Ectodermal cell (in vitro differentiated cells): ENCODE data around the gene PAPPA.

Source experiments
- H3K27ac ChIP-seq: 2 replicates; pipeline ENCODE4 v1.7.0; 2013; ENCODE audit warnings: mild to moderate bottlenecking, low read depth, low read length; ENCODE audit not compliant: insufficient read depth, poor library complexity, severe bottlenecking
- H3K27me3 ChIP-seq: 2 replicates; pipeline ENCODE4 v1.7.0; 2013; ENCODE audit warnings: mild to moderate bottlenecking, low read length; ENCODE audit not compliant: insufficient read depth, control insufficient read depth, poor library complexity, severe bottlenecking
- H3K36me3 ChIP-seq: one replicate; pipeline ENCODE4 v1.7.0; 2013; ENCODE audit warnings: low read length; ENCODE audit not compliant: control insufficient read depth, insufficient read depth
- H3K4me1 ChIP-seq: one replicate; pipeline ENCODE4 v1.7.0; 2013; ENCODE audit warnings: low read length; ENCODE audit not compliant: control insufficient read depth, insufficient read depth
- H3K4me3 ChIP-seq: 2 replicates; pipeline ENCODE4 v1.7.0; 2013; ENCODE audit warnings: low read depth, low read length, control low read depth; ENCODE audit not compliant: insufficient read depth
- H3K9me3 ChIP-seq: 2 replicates; pipeline ENCODE4 v1.7.0; 2013; ENCODE audit warnings: mild to moderate bottlenecking, low read length, moderate library complexity; ENCODE audit not compliant: control insufficient read depth
- WGBS, 2 experiments: methylation state at CpG; one replicate each; pipeline ENCODE4 v1.1.7; 2013; ENCODE audit warnings: missing lambda C conversion rate in 2 of 2; 5-methylcytosine and 5-hydroxymethylcytosine counted together

Gene PAPPA

GRCh38 chr9:116332090-116332489 is 178.5 kb downstream of the PAPPA start:
- H3K27ac ChIP-seq, result no peak overlapping the region
- no peaks in the 10 kb centered on the region for H3K36me3 ChIP-seq
- no peak overlapping the region for H3K4me3 ChIP-seq
- WGBS, 2 experiments, result 93 to 94% methylated on average over 6 of the region's 6 CpGs
- peaks cover 30% of the 10 kb centered on the region for H3K27me3 ChIP-seq
- no peaks in the 10 kb centered on the region for H3K9me3 ChIP-seq
- peaks cover 37% of the 10 kb centered on the region for H3K4me1 ChIP-seq

- H3K4me1 ChIP-seq, result peaks cover 45% of the 10 kb centered on the region
- 73 to 87% methylated on average over 3 of the region's 3 CpGs for WGBS, 2 experiments
Measured at GRCh38 chr9:116333254-116333653, 179.7 kb downstream of the PAPPA start.

DNA sequence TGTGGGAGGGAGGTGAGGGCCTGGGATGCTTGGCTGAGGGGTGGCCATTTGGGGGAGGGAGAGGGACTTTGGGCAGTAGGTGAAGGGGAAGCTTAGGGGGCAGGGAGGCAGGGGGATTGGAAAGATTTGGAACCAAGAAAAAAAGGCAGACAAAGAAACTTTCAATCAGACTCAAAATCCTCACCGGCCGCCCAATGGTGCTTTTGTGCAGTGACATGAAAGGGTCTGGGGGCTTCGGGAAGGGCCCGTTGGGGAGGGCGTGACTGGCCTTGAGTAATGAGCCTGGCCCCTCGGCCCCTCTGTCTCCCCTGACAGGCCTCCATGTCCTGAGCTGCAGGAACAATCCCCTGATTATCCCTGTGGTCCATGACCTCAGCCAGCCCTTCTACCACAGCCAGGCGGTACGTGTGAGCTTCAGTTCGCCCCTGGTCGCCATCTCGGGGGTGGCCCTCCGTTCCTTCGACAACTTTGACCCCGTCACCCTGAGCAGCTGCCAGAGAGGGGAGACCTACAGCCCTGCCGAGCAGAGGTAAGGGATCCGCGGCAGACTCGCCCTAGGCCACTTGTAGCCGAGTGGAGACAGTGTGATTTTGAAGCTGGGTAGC is 181.1 kb downstream of the PAPPA start:
- H3K27me3 ChIP-seq, result peaks cover 55% of the 10 kb centered on the region
- no peaks in the 10 kb centered on the region for H3K9me3 ChIP-seq
- H3K4me3 ChIP-seq, result no peak overlapping the region
- H3K4me1 ChIP-seq, result peaks cover 45% of the 10 kb centered on the region
- H3K27ac ChIP-seq, result peak overlapping the region; percentile 30
- H3K36me3 ChIP-seq, result no peaks in the 10 kb centered on the region
- WGBS, 2 experiments, result 39 to 44% methylated on average over 19 of the region's 19 CpGs

More at GRCh38 chr9:116333254-116333653, 179.7 kb downstream of the PAPPA start:
- Histone ChIP-seq H3K4me3 (no peak overlapping the region), H3K27me3 (peaks cover 41% of the 10 kb centered on the region), H3K27ac (no peak overlapping the region), H3K9me3 (no peaks in the 10 kb centered on the region), H3K36me3 (no peaks in the 10 kb centered on the region)

GRCh38 chr9:116335392-116335791 is 181.8 kb downstream of the PAPPA start:
- Histone ChIP-seq H3K27me3 (peaks cover 63% of the 10 kb centered on the region), H3K4me3 (no peak overlapping the region), H3K27ac (no peak overlapping the region), H3K36me3 (no peaks in the 10 kb centered on the region), H3K9me3 (no peaks in the 10 kb centered on the region), H3K4me1 (peaks cover 45% of the 10 kb centered on the region)
- WGBS, 2 experiments, result 68 to 72% methylated on average over 4 of the region's 4 CpGs

GRCh38 chr9:116336133-116336862 is 182.7 kb downstream of the PAPPA start:
- H3K27me3 ChIP-seq, result peaks cover 72% of the 10 kb centered on the region
- H3K27ac ChIP-seq, result no peak overlapping the region
- no peak overlapping the region for H3K4me3 ChIP-seq
- H3K4me1 ChIP-seq, result peaks cover 45% of the 10 kb centered on the region
- WGBS, 2 experiments, result 85 to 88% methylated on average over 7 of the region's 7 CpGs
- H3K9me3 ChIP-seq, result no peaks in the 10 kb centered on the region
- H3K36me3 ChIP-seq, result no peaks in the 10 kb centered on the region

DNA sequence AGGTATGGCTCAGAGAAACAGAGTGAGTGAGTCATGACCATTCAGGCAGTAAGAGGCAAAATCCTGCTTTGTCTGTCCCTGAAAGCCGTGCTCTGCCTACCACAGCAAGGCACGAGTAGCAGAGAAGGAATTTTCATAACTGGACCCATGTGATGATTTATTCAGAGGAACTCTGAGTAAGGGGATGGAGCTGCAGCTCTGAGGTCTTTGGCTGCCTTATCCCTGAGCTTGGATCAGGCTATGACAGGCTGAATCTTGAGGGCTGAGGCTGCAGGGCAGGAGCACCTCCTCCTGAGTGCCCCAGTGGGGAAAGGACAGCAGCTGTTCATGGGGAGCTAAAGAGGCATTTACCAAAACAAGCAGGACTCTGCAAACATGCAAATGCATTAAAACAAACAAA is 183.4 kb downstream of the PAPPA start:
- WGBS, 2 experiments, result 24 to 27% methylated on average over 2 of the region's 2 CpGs
- H3K36me3 ChIP-seq, result no peaks in the 10 kb centered on the region

GRCh38 chr9:116340270-116340669 is 186.7 kb downstream of the PAPPA start:
- H3K4me3 ChIP-seq, result no peak overlapping the region
- WGBS, 2 experiments, result 60 to 79% methylated on average over 1 of the region's 1 CpG

More for the DNA sequence above, 183.4 kb downstream of the PAPPA start:
- no peaks in the 10 kb centered on the region for H3K9me3 ChIP-seq
- H3K4me1 ChIP-seq, result peaks cover 45% of the 10 kb centered on the region
- H3K27ac ChIP-seq, result no peak overlapping the region
- H3K4me3 ChIP-seq, result no peak overlapping the region
- H3K27me3 ChIP-seq, result peaks cover 79% of the 10 kb centered on the region

DNA sequence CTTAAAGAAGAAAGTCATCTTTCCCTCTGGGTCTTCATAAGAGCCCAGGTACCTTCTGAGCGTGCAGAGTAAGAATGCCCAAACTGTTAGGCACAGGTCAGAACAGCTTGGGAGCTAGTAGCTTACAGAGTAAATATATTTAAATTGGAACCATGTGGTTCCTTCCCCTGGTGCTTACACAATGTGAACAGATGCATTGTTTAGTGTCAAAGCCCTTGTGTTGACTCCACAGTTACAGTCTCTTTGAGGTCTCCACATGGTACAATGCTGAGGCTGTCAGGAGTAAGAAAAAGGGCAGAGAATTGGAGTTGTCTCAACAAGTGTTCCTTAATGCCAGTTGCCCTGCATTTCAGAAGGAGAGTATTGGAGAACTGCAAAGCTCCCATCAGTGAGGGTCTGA is 188.5 kb downstream of the PAPPA start:
- Histone ChIP-seq H3K4me3 (no peak overlapping the region), H3K27me3 (peaks cover 56% of the 10 kb centered on the region), H3K9me3 (no peaks in the 10 kb centered on the region), H3K4me1 (peaks cover 9% of the 10 kb centered on the region), H3K36me3 (no peaks in the 10 kb centered on the region), H3K27ac (no peak overlapping the region)
- WGBS, 2 experiments, result 7 to 12% methylated on average over 1 of the region's 1 CpG

More at GRCh38 chr9:116340270-116340669, 186.7 kb downstream of the PAPPA start:
- Histone ChIP-seq H3K36me3 (no peaks in the 10 kb centered on the region), H3K4me1 (peaks cover 18% of the 10 kb centered on the region), H3K27me3 (peaks cover 74% of the 10 kb centered on the region), H3K27ac (no peak overlapping the region), H3K9me3 (no peaks in the 10 kb centered on the region)

- Histone ChIP-seq H3K9me3 (no peaks in the 10 kb centered on the region), H3K4me3 (no peak overlapping the region), H3K27ac (no peak overlapping the region), H3K27me3 (peaks cover 48% of the 10 kb centered on the region), H3K36me3 (no peaks in the 10 kb centered on the region), H3K4me1 (no peaks in the 10 kb centered on the region)
- WGBS, 2 experiments, result 86 to 90% methylated on average over 1 to 2 of the region's 2 CpGs
Measured at GRCh38 chr9:116342941-116343340, 189.3 kb downstream of the PAPPA start.

GRCh38 chr9:116344416-116344815 is 190.8 kb downstream of the PAPPA start:
- H3K4me1 ChIP-seq, result no peaks in the 10 kb centered on the region
- H3K9me3 ChIP-seq, result no peaks in the 10 kb centered on the region
- H3K36me3 ChIP-seq, result no peaks in the 10 kb centered on the region
- H3K27ac ChIP-seq, result no peak overlapping the region
- peaks cover 33% of the 10 kb centered on the region for H3K27me3 ChIP-seq
- 94 to 95% methylated on average over 10 of the region's 10 CpGs for WGBS, 2 experiments
- no peak overlapping the region for H3K4me3 ChIP-seq
